HEK293T (cell line): ENCODE results near the gene HNRNPK.

Source experiments
- CTCF ChIA-PET: fragments of 350-600 bp; formaldehyde crosslinking; extraction: SDS; loops from one replicate; lab custom pipeline; 2021; ENCODE audit warnings: antibody characterized with exemption, inconsistent platforms; lab: Yijun Ruan, JAX
- POLR2A ChIA-PET: fragments of 350-600 bp; formaldehyde crosslinking; extraction: SDS; loops from one replicate; lab custom pipeline; 2020; ENCODE audit warnings: antibody characterized with exemption, inconsistent platforms; lab: Yijun Ruan, JAX
- DNase-seq: peaks from one replicate; pipeline ENCODE4 v3.0.0; 2012; ENCODE audit warnings: mixed read lengths; ENCODE audit errors: extremely low spot score
- ARNT ChIP-seq: fragments of 450-650 bp; IDR thresholded peaks from 2 replicates; pipeline ENCODE4 v1.6.1; 2017; ENCODE audit warnings: mild to moderate bottlenecking
- BHLHE40 ChIP-seq: fragments of 450-650 bp; IDR thresholded peaks from 2 replicates; pipeline ENCODE4 v1.6.1; 2016; ENCODE audit warnings: mild to moderate bottlenecking, moderate library complexity, borderline replicate concordance
- CTBP1 ChIP-seq: fragments of 450-650 bp; IDR thresholded peaks from 2 replicates; pipeline ENCODE4 v1.6.1; 2016; ENCODE audit warnings: borderline replicate concordance
- ELF4 ChIP-seq: fragments of 450-650 bp; IDR thresholded peaks from 2 replicates; pipeline ENCODE4 v1.6.1; 2017; ENCODE audit warnings: antibody characterized with exemption
- FOXA1 ChIP-seq: fragments of 450-650 bp; IDR thresholded peaks from 2 replicates; pipeline ENCODE4 v1.6.1; 2016; ENCODE audit warnings: mild to moderate bottlenecking
- FOXK2 ChIP-seq: fragments of 450-650 bp; IDR thresholded peaks from 2 replicates; pipeline ENCODE4 v1.6.1; 2016; ENCODE audit warnings: mild to moderate bottlenecking
- FOXM1 ChIP-seq: fragments of 450-650 bp; IDR thresholded peaks from 2 replicates; pipeline ENCODE4 v1.6.1; 2017; ENCODE audit warnings: mild to moderate bottlenecking, borderline replicate concordance
- HDGF ChIP-seq: fragments of 450-650 bp; IDR thresholded peaks from 2 replicates; pipeline ENCODE4 v1.6.1; 2017; ENCODE audit warnings: antibody characterized with exemption, borderline replicate concordance
- L3MBTL2 ChIP-seq: fragments of 450-650 bp; conservative IDR thresholded peaks from 2 replicates; pipeline ENCODE4 v1.6.1; 2016; ENCODE audit warnings: mild to moderate bottlenecking
- LEF1 ChIP-seq: fragments of 450-650 bp; IDR thresholded peaks from 2 replicates; pipeline ENCODE4 v1.6.1; 2017; ENCODE audit warnings: mild to moderate bottlenecking, borderline replicate concordance
- NFRKB ChIP-seq: fragments of 450-650 bp; IDR thresholded peaks from 2 replicates; pipeline ENCODE4 v1.6.1; 2016; ENCODE audit warnings: mild to moderate bottlenecking, moderate library complexity
- PKNOX1 ChIP-seq: fragments of 450-650 bp; IDR thresholded peaks from 2 replicates; pipeline ENCODE4 v1.6.1; 2016
- SP1 ChIP-seq: fragments of 450-650 bp; IDR thresholded peaks from 2 replicates; pipeline ENCODE4 v1.6.1; 2017
- SUZ12 ChIP-seq: fragments of 450-650 bp; IDR thresholded peaks from 2 replicates; pipeline ENCODE4 v1.6.1; 2016; ENCODE audit warnings: mild to moderate bottlenecking
- TARDBP ChIP-seq: fragments of 450-650 bp; IDR thresholded peaks from 2 replicates; pipeline ENCODE4 v1.6.1; 2016
- ZNF384 ChIP-seq: fragments of 450-650 bp; IDR thresholded peaks from 2 replicates; pipeline ENCODE4 v1.6.1; 2016

The HNRNPK gene

GRCh38 chr9:83987402-83987791, 7.4 kb upstream of the HNRNPK start:
- POLR2A ChIA-PET, result no interaction called here
- CTCF ChIA-PET, result no interaction called here
- TF ChIP-seq FOXA1 (no peak), FOXM1 (no peak), ARNT (no peak), SP1 (no peak)
- DNase-seq, result no peak

- no peak for DNase-seq
- ChIA-PET CTCF (no interaction called here), POLR2A (no interaction called here)
- TF ChIP-seq BHLHE40, result peak; percentile 52
- no peak for TF ChIP-seq FOXK2
- peak; percentile 71 for TF ChIP-seq CTBP1
Measured at GRCh38 chr9:83986765-83987401, 6.9 kb upstream of the HNRNPK start.

- DNase-seq, result no peak
- TF ChIP-seq FOXA1 (no peak), TARDBP (no peak), FOXM1 (no peak), ARNT (no peak), CTBP1 (no peak), PKNOX1 (no peak), BHLHE40 (no peak), SP1 (no peak), HDGF (no peak)
- POLR2A ChIA-PET, result no interaction called here
- CTCF ChIA-PET, result no interaction called here
Measured at GRCh38 chr9:83986195-83986594, 6.2 kb upstream of the HNRNPK start.

- POLR2A ChIA-PET, result interaction anchor here (0.6 to 2.7 kb wide), 14 partner anchors 14 to 283 kb away, joined by 3 to 34 read pairs (median 4); partner anchors contain the start of gene KIF27
- CTCF ChIA-PET, result no interaction called here
- TF ChIP-seq SUZ12 (no peak), L3MBTL2 (no peak), FOXM1 (no peak), CTBP1 (no peak), FOXA1 (no peak), FOXK2 (no peak), ELF4 (no peak), ARNT (no peak), LEF1 (no peak), NFRKB (no peak), SP1 (no peak), ZNF384 (no peak), HDGF (no peak), BHLHE40 (no peak), TARDBP (no peak)
- no peak for DNase-seq
Measured at GRCh38 chr9:83981126-83981871, 1.3 kb upstream of the HNRNPK start.

GRCh38 chr9:83980395-83981125, 545 bp upstream of the HNRNPK start, which contains the start of gene RMI1:
Gene RMI1 (plus strand): TSS chr9:83980805. CDS start chr9:84000987, 20,182 bp downstream.
- peak; percentile 88 for DNase-seq
- no peak for TF ChIP-seq ARNT
- no peak for TF ChIP-seq FOXK2
- peak; percentile 65 for TF ChIP-seq PKNOX1
- TF ChIP-seq LEF1, result no peak
- no peak for TF ChIP-seq FOXM1
- no peak for TF ChIP-seq SUZ12
- TF ChIP-seq TARDBP, result no peak
- TF ChIP-seq BHLHE40, result no peak
- peak; percentile 74 for TF ChIP-seq NFRKB
- TF ChIP-seq HDGF, result no peak
- no peak for TF ChIP-seq FOXA1
- peak; percentile 58 for TF ChIP-seq ELF4
- peak; percentile 53; the same call in 1 of the 2 replicates for TF ChIP-seq SP1
- no peak for TF ChIP-seq ZNF384
- TF ChIP-seq CTBP1, result no peak; the same call in 1 of the 2 replicates
- TF ChIP-seq L3MBTL2, result peak; percentile 96
- POLR2A ChIA-PET, result interaction anchor here (0.6 to 2.7 kb wide), 17 partner anchors 13 to 283 kb away, joined by 3 to 34 read pairs (median 3); partner anchors contain the start of gene KIF27
- CTCF ChIA-PET, result no interaction called here

- POLR2A ChIA-PET, result interaction anchor here (0.8 to 2.7 kb wide), 6 partner anchors 12 to 88 kb away, joined by 3 to 34 read pairs (median 10); partner anchors contain the start of gene KIF27
- CTCF ChIA-PET, result no interaction called here
- 0 out of 2 replicates have a peak, but pooled peaks have one; percentile 31 for TF ChIP-seq L3MBTL2
- no peak for TF ChIP-seq HDGF
- peak; percentile 67 for DNase-seq
Measured at GRCh38 chr9:83978992-83979811, 813 bp downstream of the HNRNPK start.
